Activated CD4-positive, alpha-beta memory T cell treated with anti-CD3 and anti-CD28 coated beads, Interleukin-2, amount 10 ng/mL, durations not matched to agents 7 days and 5 days (primary cell): ENCODE measurements around the gene CPSF4. TPM values are rescaled to one million over a fixed set of nuclear protein-coding genes. Genes with fewer than 3 reads are reported as not detected.
"Not testable (repeated sequence)": the region's sequence is repeated elsewhere in the genome, so short reads cannot be mapped to it uniquely, and the experiment has no call there.

Experiments
- CTCF ChIA-PET: fragments of 350-600 bp; sonication (Branson Sonifier 250); formaldehyde crosslinking; loops from one replicate; lab custom pipeline; 2021; ENCODE audit warnings: antibody characterized with exemption, inconsistent platforms; lab: Charles Lee
- POLR2A ChIA-PET: fragments of 350-600 bp; sonication (Branson Sonifier 250); formaldehyde crosslinking; loops from one replicate; lab custom pipeline; 2021; ENCODE audit warnings: antibody characterized with exemption; lab: Charles Lee
- DNase-seq: peaks from one replicate; pipeline ENCODE4 v3.0.0-alpha.2; 2020
- H3K27ac Mint-ChIP-seq: one replicate; pipeline ENCODE4 v1.8.0; 2021; ENCODE audit warnings: mild to moderate bottlenecking, mixed read lengths
- H3K27me3 Mint-ChIP-seq: one replicate; pipeline ENCODE4 v1.8.0; 2021; ENCODE audit warnings: mixed read lengths
- H3K36me3 Mint-ChIP-seq: one replicate; pipeline ENCODE4 v1.8.0; 2021; ENCODE audit warnings: low read depth, mixed read lengths
- H3K4me1 Mint-ChIP-seq: one replicate; pipeline ENCODE4 v1.8.0; 2021; ENCODE audit warnings: mixed read lengths
- H3K4me3 Mint-ChIP-seq: one replicate; pipeline ENCODE4 v1.8.0; 2021; ENCODE audit warnings: mild to moderate bottlenecking, mixed read lengths
- H3K9me3 Mint-ChIP-seq: one replicate; pipeline ENCODE4 v1.8.0; 2021; ENCODE audit warnings: mixed read lengths
- total RNA-seq, 2 experiments: library from RNA; stranded (reverse); gene quantifications; one replicate each; pipeline ENCODE4 v1.2.3, GENCODE V29; 2021

CPSF4 gene
- total RNA-seq, 2 experiments from 2014 or later: 64.1 to 66.2 TPM

- H3K9me3 Mint-ChIP-seq, H3K27ac Mint-ChIP-seq, H3K4me3 Mint-ChIP-seq, H3K27me3 Mint-ChIP-seq, DNase-seq, POLR2A ChIA-PET: not testable (repeated sequence)
- Mint-ChIP-seq H3K4me1 (peaks cover 12% of the 10 kb centered on the region), H3K36me3 (peaks cover 24% of the 10 kb centered on the region)
- CTCF ChIA-PET: interaction anchor here (0.5 kb wide), 1 partner anchor 375 kb away, joined by 3 read pairs; no protein-coding TSS in a partner anchor
These were observed 6.8 kb upstream of the CPSF4 start for GRCh38 chr7:99431756-99432540.

GRCh38 chr7:99433158-99433557, 5.6 kb upstream of the CPSF4 start:
- no peaks in the 10 kb centered on the region for H3K9me3 Mint-ChIP-seq
- DNase-seq: no peak
- peaks cover 21% of the 10 kb centered on the region for H3K4me1 Mint-ChIP-seq
- H3K27me3 Mint-ChIP-seq: no peaks in the 10 kb centered on the region
- H3K4me3 Mint-ChIP-seq: no peak overlapping the region
- ChIA-PET CTCF (no interaction called here), POLR2A (no interaction called here)
- peaks cover 20% of the 10 kb centered on the region for H3K36me3 Mint-ChIP-seq
- no peak overlapping the region for H3K27ac Mint-ChIP-seq

GRCh38 chr7:99437946-99438572, 684 bp upstream of the CPSF4 start:
- peaks cover 22% of the 10 kb centered on the region for H3K36me3 Mint-ChIP-seq
- H3K27me3 Mint-ChIP-seq: no peaks in the 10 kb centered on the region
- peaks cover 43% of the 10 kb centered on the region for H3K4me1 Mint-ChIP-seq
- POLR2A ChIA-PET: interaction anchor here (0.8 to 3.2 kb wide), 12 partner anchors 10 to 120 kb away, joined by 3 to 15 read pairs (median 6); partner anchors contain the start of genes BUD31, PDAP1, ZNF394 and ZNF655
- no peak for DNase-seq
- H3K9me3 Mint-ChIP-seq: no peaks in the 10 kb centered on the region
- CTCF ChIA-PET: interaction anchor here (0.7 kb wide), 1 partner anchor 25 kb away, joined by 3 read pairs; no protein-coding TSS in a partner anchor
- H3K27ac Mint-ChIP-seq: peak overlapping the region; percentile 86
- peak overlapping the region; percentile 98 for H3K4me3 Mint-ChIP-seq

GRCh38 chr7:99440195-99440594, 1.5 kb downstream of the CPSF4 start:
- Mint-ChIP-seq H3K9me3 (no peaks in the 10 kb centered on the region), H3K27ac (peak overlapping the region; percentile 72), H3K27me3 (no peaks in the 10 kb centered on the region), H3K36me3 (peaks cover 29% of the 10 kb centered on the region), H3K4me3 (peak overlapping the region; percentile 98), H3K4me1 (peaks cover 45% of the 10 kb centered on the region)
- CTCF ChIA-PET: no interaction called here
- no peak for DNase-seq
- POLR2A ChIA-PET: interaction anchor here (1.4 to 3.2 kb wide), 7 partner anchors 8 to 118 kb away, joined by 3 to 15 read pairs (median 8); partner anchors contain the start of genes BUD31, PDAP1, ZNF394 and ZNF655

- ChIA-PET POLR2A (no interaction called here), CTCF (no interaction called here)
- Mint-ChIP-seq H3K9me3 (no peaks in the 10 kb centered on the region), H3K4me3 (no peak overlapping the region), H3K4me1 (peaks cover 10% of the 10 kb centered on the region), H3K36me3 (peaks cover 61% of the 10 kb centered on the region), H3K27ac (no peak overlapping the region), H3K27me3 (no peaks in the 10 kb centered on the region)
- no peak for DNase-seq
These were observed 7.4 kb downstream of the CPSF4 start for GRCh38 chr7:99446096-99446495.

- peak; percentile 22 for DNase-seq
- CTCF ChIA-PET: no interaction called here
- POLR2A ChIA-PET: interaction anchor here (2.9 kb wide), 1 partner anchor 9 kb away, joined by 8 read pairs; the partner anchor contains the start of genes CPSF4 and PTCD1
These were observed 9.2 kb downstream of the CPSF4 start for GRCh38 chr7:99447943-99448342.

GRCh38 chr7:99448855-99449254, 10.1 kb downstream of the CPSF4 start:
- DNase-seq: no peak
- ChIA-PET POLR2A (interaction anchor here (1.1 to 2.9 kb wide), 3 partner anchors 10 to 17 kb away, joined by 3 to 8 read pairs (median 5); partner anchors contain the start of genes ATP5MF, CPSF4 and PTCD1), CTCF (no interaction called here)
- Mint-ChIP-seq H3K4me3 (no peak overlapping the region), H3K27ac (no peak overlapping the region), H3K4me1 (no peaks in the 10 kb centered on the region), H3K9me3 (no peaks in the 10 kb centered on the region), H3K27me3 (no peaks in the 10 kb centered on the region), H3K36me3 (peaks cover 61% of the 10 kb centered on the region)

More at GRCh38 chr7:99447943-99448342, 9.2 kb downstream of the CPSF4 start:
- no peak overlapping the region for H3K4me3 Mint-ChIP-seq
- no peaks in the 10 kb centered on the region for H3K9me3 Mint-ChIP-seq
- H3K27ac Mint-ChIP-seq: no peak overlapping the region
- H3K36me3 Mint-ChIP-seq: peaks cover 61% of the 10 kb centered on the region
- no peaks in the 10 kb centered on the region for H3K27me3 Mint-ChIP-seq
- peaks cover 3% of the 10 kb centered on the region for H3K4me1 Mint-ChIP-seq

GRCh38 chr7:99449326-99449725, 10.6 kb downstream of the CPSF4 start:
- Mint-ChIP-seq H3K27me3 (no peaks in the 10 kb centered on the region), H3K9me3 (no peaks in the 10 kb centered on the region), H3K27ac (no peak overlapping the region), H3K4me3 (no peak overlapping the region), H3K36me3 (peaks cover 64% of the 10 kb centered on the region), H3K4me1 (no peaks in the 10 kb centered on the region)
- ChIA-PET POLR2A (interaction anchor here (1.1 to 2.9 kb wide), 3 partner anchors 10 to 17 kb away, joined by 3 to 8 read pairs (median 5); partner anchors contain the start of genes ATP5MF, CPSF4 and PTCD1), CTCF (no interaction called here)
- DNase-seq: no peak

- POLR2A ChIA-PET: interaction anchor here (1.4 kb wide), 1 partner anchor 23 kb away, joined by 4 read pairs; no protein-coding TSS in a partner anchor
- Mint-ChIP-seq H3K36me3 (peaks cover 59% of the 10 kb centered on the region), H3K27me3 (no peaks in the 10 kb centered on the region), H3K4me3 (no peak overlapping the region), H3K27ac (no peak overlapping the region), H3K4me1 (no peaks in the 10 kb centered on the region), H3K9me3 (no peaks in the 10 kb centered on the region)
- CTCF ChIA-PET: no interaction called here
- DNase-seq: no peak
These were observed 13.2 kb downstream of the CPSF4 start for GRCh38 chr7:99451936-99452335.

GRCh38 chr7:99452541-99452940, 13.8 kb downstream of the CPSF4 start:
- H3K36me3 Mint-ChIP-seq: peaks cover 59% of the 10 kb centered on the region
- H3K27me3 Mint-ChIP-seq: no peaks in the 10 kb centered on the region
- no peaks in the 10 kb centered on the region for H3K9me3 Mint-ChIP-seq
- POLR2A ChIA-PET: no interaction called here
- H3K4me3 Mint-ChIP-seq: no peak overlapping the region
- CTCF ChIA-PET: no interaction called here
- H3K4me1 Mint-ChIP-seq: no peaks in the 10 kb centered on the region
- no peak overlapping the region for H3K27ac Mint-ChIP-seq
- no peak for DNase-seq

- ChIA-PET POLR2A (no interaction called here), CTCF (no interaction called here)
- no peaks in the 10 kb centered on the region for H3K9me3 Mint-ChIP-seq
- no peak overlapping the region for H3K27ac Mint-ChIP-seq
- no peaks in the 10 kb centered on the region for H3K4me1 Mint-ChIP-seq
- no peaks in the 10 kb centered on the region for H3K27me3 Mint-ChIP-seq
- no peak for DNase-seq
- peaks cover 58% of the 10 kb centered on the region for H3K36me3 Mint-ChIP-seq
- no peak overlapping the region for H3K4me3 Mint-ChIP-seq
These were observed 14.4 kb downstream of the CPSF4 start for GRCh38 chr7:99453105-99453504.

GRCh38 chr7:99455874-99456273, 17.1 kb downstream of the CPSF4 start:
- Mint-ChIP-seq H3K4me1 (peaks cover 10% of the 10 kb centered on the region), H3K4me3 (no peak overlapping the region), H3K36me3 (peaks cover 66% of the 10 kb centered on the region), H3K27me3 (no peaks in the 10 kb centered on the region), H3K9me3 (no peaks in the 10 kb centered on the region), H3K27ac (no peak overlapping the region)
- CTCF ChIA-PET: no interaction called here
- POLR2A ChIA-PET: interaction anchor here (0.7 to 2.2 kb wide), 2 partner anchors 10 to 16 kb away, joined by 3 to 7 read pairs; partner anchors contain the start of genes CPSF4 and PTCD1
- no peak for DNase-seq

- H3K4me1 Mint-ChIP-seq: peaks cover 12% of the 10 kb centered on the region
- POLR2A ChIA-PET: interaction anchor here (0.7 to 2.2 kb wide), 3 partner anchors 9 to 43 kb away, joined by 3 to 7 read pairs (median 3); partner anchors contain the start of genes CPSF4 and PTCD1
- no peak overlapping the region for H3K4me3 Mint-ChIP-seq
- H3K9me3 Mint-ChIP-seq: no peaks in the 10 kb centered on the region
- H3K27ac Mint-ChIP-seq: no peak overlapping the region
- H3K27me3 Mint-ChIP-seq: no peaks in the 10 kb centered on the region
- H3K36me3 Mint-ChIP-seq: peaks cover 63% of the 10 kb centered on the region
- CTCF ChIA-PET: no interaction called here
- no peak for DNase-seq
These were observed 17.5 kb downstream of the CPSF4 start for GRCh38 chr7:99456288-99456687.
